H1 (cell line): Measurements from ENCODE around the gene NCBP2. TPM values are rescaled to one million over a fixed set of nuclear protein-coding genes. Genes with fewer than 3 reads are reported as not detected.

ENCODE experiments used
- ASH2L ChIP-seq: fragments of 200-600, 300-600 bp; sonication (generic); IDR thresholded peaks from one replicate; pipeline ENCODE4 v1.7.1; 2017; ENCODE audit warnings: low read length
- CHD1 ChIP-seq: IDR thresholded peaks from 2 replicates; pipeline ENCODE4 v1.6.1; 2012; ENCODE audit warnings: low read depth, low read length, improper control_type of control experiment
- EP300 ChIP-seq, 2 experiments: IDR thresholded peaks; 1 replicate in 1 of 2; 2 replicates in 1 of 2; pipeline ENCODE4 v1.6.1; 2011 to 2012; ENCODE audit warnings: low read depth in 2 of 2, low read length in 2 of 2, mild to moderate bottlenecking in 2 of 2, borderline replicate concordance in 1 of 2, inconsistent platforms in 1 of 2, moderate library complexity in 1 of 2
- KDM5A ChIP-seq: fragments of 200-600 bp; IDR thresholded peaks from 2 replicates; pipeline ENCODE4 v1.7.1; 2012; ENCODE audit warnings: mild to moderate bottlenecking, low read length, inconsistent platforms, mixed read lengths
- MAFK ChIP-seq: IDR thresholded peaks from 2 replicates; pipeline ENCODE4 v1.6.1; 2012; ENCODE audit warnings: low read depth, mild to moderate bottlenecking, improper control_type of control experiment, low read length
- NANOG ChIP-seq: IDR thresholded peaks from 2 replicates; pipeline ENCODE4 v1.6.1; 2011; ENCODE audit warnings: low read length, low read depth, mild to moderate bottlenecking, inconsistent platforms; ENCODE audit not compliant: insufficient read depth, poor library complexity, severe bottlenecking
- RAD21 ChIP-seq, 2 experiments: IDR thresholded peaks in 1 of 2; conservative IDR thresholded peaks in 1 of 2; 2 replicates each; pipeline ENCODE4 v1.6.1; 2011; ENCODE audit warnings: low read depth in 2 of 2, low read length in 2 of 2, improper control_type of control experiment in 1 of 2, inconsistent platforms in 1 of 2, mild to moderate bottlenecking in 1 of 2, moderate library complexity in 1 of 2
- SIN3A ChIP-seq, 2 experiments: IDR thresholded peaks in 1 of 2; conservative IDR thresholded peaks in 1 of 2; 2 replicates each; pipeline ENCODE4 v1.6.1; 2011 to 2012; ENCODE audit warnings: low read length in 2 of 2, improper control_type of control experiment in 1 of 2, low read depth in 1 of 2, mild to moderate bottlenecking in 1 of 2
- ZNF274 ChIP-seq: IDR thresholded peaks from 2 replicates; pipeline ENCODE4 v1.7.0; 2012; ENCODE audit warnings: low read length, borderline replicate concordance; ENCODE audit errors: extremely low read depth
- polyA plus RNA-seq, 7 experiments: library from polyadenylated mRNA; depleted of rRNA in 3 of 7; stranded (reverse) in 5 of 7; unstranded in 2 of 7; fragments of >200 nt in 5 of 7; fragments of 200-250 nt in 2 of 7; gene quantifications; 1 replicate in 5 of 7; 2 replicates in 1 of 7; 4 replicates in 1 of 7; pipeline versions ENCODE4 v1.2.1 to v1.2.3, GENCODE V29; 2011 to 2013; ENCODE audit warnings: missing spikeins in 2 of 7, mixed read lengths in 2 of 7
- total RNA-seq: library from RNA; stranded (reverse); fragmentation: NEBNext Ultra II Directional; extraction: Animal tissue kit (Norgen Biotek cat#: 25700); gene quantifications from 2 replicates; pipeline ENCODE4 v1.2.1, GENCODE V29; 2021
- TF ChIP-seq, protein P1 (sequence below): IDR thresholded peaks from 2 replicates; pipeline ENCODE4 v1.6.1; 2011; ENCODE audit warnings: low read length, improper control_type of control experiment

Gene NCBP2
- total and polyA plus RNA-seq, 2 of the 8 experiments (the other 6 are each of a cell fraction or from before 2014, with no cell fraction given) = 34.1 to 100 TPM

GRCh38 chr3:196990601-196991007 lies 48.3 kb upstream of the NCBP2 start (continued):
- TF ChIP-seq ZNF274 (no peak), EP300 (IDR thresholded peaks at IDR 0.05; ENCODE audit: borderline replicate concordance in 1 of 2, low read depth in 2 of 2, low read length in 2 of 2) (no peak), MAFK (no peak), ASH2L (no peak), SIN3A (conservative IDR thresholded peaks at IDR 0.05 in 1 of 2, IDR thresholded peaks at IDR 0.05 in 1 of 2; ENCODE audit: low read depth in 1 of 2, low read length in 2 of 2) (no peak), KDM5A (no peak), RAD21 (IDR thresholded peaks at IDR 0.05 in 1 of 2, conservative IDR thresholded peaks at IDR 0.05 in 1 of 2; ENCODE audit: low read depth in 2 of 2, low read length in 2 of 2) (no peak), NANOG (no peak), CHD1 (no peak)
- TF ChIP-seq, protein P1, sequence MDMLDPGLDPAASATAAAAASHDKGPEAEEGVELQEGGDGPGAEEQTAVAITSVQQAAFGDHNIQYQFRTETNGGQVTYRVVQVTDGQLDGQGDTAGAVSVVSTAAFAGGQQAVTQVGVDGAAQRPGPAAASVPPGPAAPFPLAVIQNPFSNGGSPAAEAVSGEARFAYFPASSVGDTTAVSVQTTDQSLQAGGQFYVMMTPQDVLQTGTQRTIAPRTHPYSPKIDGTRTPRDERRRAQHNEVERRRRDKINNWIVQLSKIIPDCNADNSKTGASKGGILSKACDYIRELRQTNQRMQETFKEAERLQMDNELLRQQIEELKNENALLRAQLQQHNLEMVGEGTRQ = no peak
